ENCODE results near the gene TDRD12.

GRCh38 chr19:32837531-32837930 lies 118.0 kb downstream of the TDRD12 start:
- TF ChIP-seq, protein P1, sequence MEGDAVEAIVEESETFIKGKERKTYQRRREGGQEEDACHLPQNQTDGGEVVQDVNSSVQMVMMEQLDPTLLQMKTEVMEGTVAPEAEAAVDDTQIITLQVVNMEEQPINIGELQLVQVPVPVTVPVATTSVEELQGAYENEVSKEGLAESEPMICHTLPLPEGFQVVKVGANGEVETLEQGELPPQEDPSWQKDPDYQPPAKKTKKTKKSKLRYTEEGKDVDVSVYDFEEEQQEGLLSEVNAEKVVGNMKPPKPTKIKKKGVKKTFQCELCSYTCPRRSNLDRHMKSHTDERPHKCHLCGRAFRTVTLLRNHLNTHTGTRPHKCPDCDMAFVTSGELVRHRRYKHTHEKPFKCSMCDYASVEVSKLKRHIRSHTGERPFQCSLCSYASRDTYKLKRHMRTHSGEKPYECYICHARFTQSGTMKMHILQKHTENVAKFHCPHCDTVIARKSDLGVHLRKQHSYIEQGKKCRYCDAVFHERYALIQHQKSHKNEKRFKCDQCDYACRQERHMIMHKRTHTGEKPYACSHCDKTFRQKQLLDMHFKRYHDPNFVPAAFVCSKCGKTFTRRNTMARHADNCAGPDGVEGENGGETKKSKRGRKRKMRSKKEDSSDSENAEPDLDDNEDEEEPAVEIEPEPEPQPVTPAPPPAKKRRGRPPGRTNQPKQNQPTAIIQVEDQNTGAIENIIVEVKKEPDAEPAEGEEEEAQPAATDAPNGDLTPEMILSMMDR (IDR thresholded peaks at IDR 0.05): no peak
- TF ChIP-seq ZNF232 (CRISPR knock-in tag; IDR thresholded peaks at IDR 0.05) (no peak), TEAD1 (CRISPR knock-in tag; IDR thresholded peaks at IDR 0.05) (no peak), MLX (CRISPR knock-in tag; IDR thresholded peaks at IDR 0.05) (no peak), CBFB (CRISPR knock-in tag; IDR thresholded peaks at IDR 0.05; ENCODE audit: low read depth) (no peak), NR1H2 (CRISPR knock-in tag; IDR thresholded peaks at IDR 0.05) (no peak), FOXP4 (CRISPR knock-in tag; IDR thresholded peaks at IDR 0.05) (no peak), IRF2 (CRISPR knock-in tag; IDR thresholded peaks at IDR 0.05; ENCODE audit: borderline replicate concordance, low read depth) (no peak), E2F5 (CRISPR knock-in tag; IDR thresholded peaks at IDR 0.05) (no peak)
- TF ChIP-seq, protein P2, sequence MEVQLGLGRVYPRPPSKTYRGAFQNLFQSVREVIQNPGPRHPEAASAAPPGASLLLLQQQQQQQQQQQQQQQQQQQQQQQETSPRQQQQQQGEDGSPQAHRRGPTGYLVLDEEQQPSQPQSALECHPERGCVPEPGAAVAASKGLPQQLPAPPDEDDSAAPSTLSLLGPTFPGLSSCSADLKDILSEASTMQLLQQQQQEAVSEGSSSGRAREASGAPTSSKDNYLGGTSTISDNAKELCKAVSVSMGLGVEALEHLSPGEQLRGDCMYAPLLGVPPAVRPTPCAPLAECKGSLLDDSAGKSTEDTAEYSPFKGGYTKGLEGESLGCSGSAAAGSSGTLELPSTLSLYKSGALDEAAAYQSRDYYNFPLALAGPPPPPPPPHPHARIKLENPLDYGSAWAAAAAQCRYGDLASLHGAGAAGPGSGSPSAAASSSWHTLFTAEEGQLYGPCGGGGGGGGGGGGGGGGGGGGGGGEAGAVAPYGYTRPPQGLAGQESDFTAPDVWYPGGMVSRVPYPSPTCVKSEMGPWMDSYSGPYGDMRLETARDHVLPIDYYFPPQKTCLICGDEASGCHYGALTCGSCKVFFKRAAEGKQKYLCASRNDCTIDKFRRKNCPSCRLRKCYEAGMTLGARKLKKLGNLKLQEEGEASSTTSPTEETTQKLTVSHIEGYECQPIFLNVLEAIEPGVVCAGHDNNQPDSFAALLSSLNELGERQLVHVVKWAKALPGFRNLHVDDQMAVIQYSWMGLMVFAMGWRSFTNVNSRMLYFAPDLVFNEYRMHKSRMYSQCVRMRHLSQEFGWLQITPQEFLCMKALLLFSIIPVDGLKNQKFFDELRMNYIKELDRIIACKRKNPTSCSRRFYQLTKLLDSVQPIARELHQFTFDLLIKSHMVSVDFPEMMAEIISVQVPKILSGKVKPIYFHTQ (CRISPR knock-in tag; IDR thresholded peaks at IDR 0.05): no peak
- TF ChIP-seq, protein P3, sequence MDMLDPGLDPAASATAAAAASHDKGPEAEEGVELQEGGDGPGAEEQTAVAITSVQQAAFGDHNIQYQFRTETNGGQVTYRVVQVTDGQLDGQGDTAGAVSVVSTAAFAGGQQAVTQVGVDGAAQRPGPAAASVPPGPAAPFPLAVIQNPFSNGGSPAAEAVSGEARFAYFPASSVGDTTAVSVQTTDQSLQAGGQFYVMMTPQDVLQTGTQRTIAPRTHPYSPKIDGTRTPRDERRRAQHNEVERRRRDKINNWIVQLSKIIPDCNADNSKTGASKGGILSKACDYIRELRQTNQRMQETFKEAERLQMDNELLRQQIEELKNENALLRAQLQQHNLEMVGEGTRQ (CRISPR knock-in tag; IDR thresholded peaks at IDR 0.05): no peak
